Activated B cell treated with CpG ODN at 0.5 μM for 24 hours (primary cell): Measurements from ENCODE around the gene EN2. TPM values are rescaled to one million over a fixed set of nuclear protein-coding genes. Genes with fewer than 3 reads are reported as not detected.

Source experiments
- ATAC-seq: fragments of 200-7000 bp; cut with Tn5 transposase; one replicate; pipeline ENCODE4 v1.10.0; 2021; ENCODE audit warnings: low read depth, mild to moderate bottlenecking, moderate library complexity
- CTCF ChIA-PET: fragments of 350-600 bp; sonication (Branson Sonifier 250); formaldehyde crosslinking; loops from one replicate; lab custom pipeline; 2021; ENCODE audit warnings: antibody characterized with exemption; lab: Charles Lee
- POLR2A ChIA-PET: fragments of 350-600 bp; sonication (Branson Sonifier 250); formaldehyde crosslinking; loops from one replicate; lab custom pipeline; 2021; ENCODE audit warnings: antibody characterized with exemption; lab: Charles Lee
- DNase-seq: peaks from one replicate; pipeline ENCODE4 v3.0.0; 2022
- H3K27ac Mint-ChIP-seq: one replicate; pipeline ENCODE4 v1.8.0; 2020; ENCODE audit warnings: mixed read lengths
- H3K27me3 Mint-ChIP-seq: one replicate; pipeline ENCODE4 v1.8.0; 2021; ENCODE audit warnings: mixed read lengths
- H3K36me3 Mint-ChIP-seq: one replicate; pipeline ENCODE4 v1.8.0; 2021; ENCODE audit warnings: low read depth, mixed read lengths
- H3K4me1 Mint-ChIP-seq: one replicate; pipeline ENCODE4 v1.8.0; 2021; ENCODE audit warnings: mixed read lengths
- H3K4me3 Mint-ChIP-seq: one replicate; pipeline ENCODE4 v1.8.0; 2020; ENCODE audit warnings: mild to moderate bottlenecking, mixed read lengths
- H3K9me3 Mint-ChIP-seq: one replicate; pipeline ENCODE4 v1.8.0; 2020; ENCODE audit warnings: mixed read lengths
- intact Hi-C: fragments of 100-400 bp; cut with micrococcal nuclease; formaldehyde crosslinking; loops from one replicate; pipeline ENCODE4 v1.15.1; 2024
- total RNA-seq: library from RNA; stranded (reverse); gene quantifications from 2 replicates; pipeline ENCODE4 v1.2.3, GENCODE V29; 2022
- TF ChIP-seq, protein P1 (sequence below): fragments of 200-600 bp; IDR thresholded peaks from one replicate; pipeline ENCODE4 v1.8.0; 2022; ENCODE audit warnings: antibody characterized with exemption, mild to moderate bottlenecking

EN2 gene
- total RNA-seq, 1 donor from 2014 or later: not detected

DNA sequence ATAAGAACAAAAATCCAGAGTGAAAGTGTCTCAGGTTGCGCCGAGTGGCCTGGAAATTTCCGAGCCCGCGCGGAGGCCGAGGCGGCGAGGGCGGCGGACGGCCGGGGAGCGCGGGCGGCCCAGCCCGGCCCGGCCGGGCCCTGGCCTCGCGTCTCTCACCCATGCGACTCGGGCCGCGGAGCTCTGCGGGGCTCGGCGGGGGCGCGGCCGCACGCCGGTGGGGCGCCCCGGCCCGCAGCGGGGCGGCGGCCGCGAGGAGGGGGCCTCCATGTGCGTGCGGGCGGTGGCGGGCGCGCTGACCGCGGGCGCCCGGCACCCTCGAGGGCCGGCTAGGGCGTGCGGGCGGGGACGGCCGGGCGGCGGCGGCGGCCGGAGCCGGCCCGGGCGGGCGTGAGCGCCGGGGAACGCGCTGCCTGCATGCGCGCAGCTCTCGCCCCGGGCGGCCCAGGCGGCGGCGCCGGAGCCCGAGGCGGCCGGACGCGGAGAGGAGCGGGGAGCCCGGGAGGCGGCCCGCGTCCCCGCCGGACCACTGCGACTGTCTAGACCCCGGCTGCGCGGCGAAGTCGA is 302 bp upstream of the EN2 start:
- ChIA-PET CTCF (no interaction called here), POLR2A (no interaction called here)
- no peaks in the 10 kb centered on the region for H3K9me3 Mint-ChIP-seq

DNA sequence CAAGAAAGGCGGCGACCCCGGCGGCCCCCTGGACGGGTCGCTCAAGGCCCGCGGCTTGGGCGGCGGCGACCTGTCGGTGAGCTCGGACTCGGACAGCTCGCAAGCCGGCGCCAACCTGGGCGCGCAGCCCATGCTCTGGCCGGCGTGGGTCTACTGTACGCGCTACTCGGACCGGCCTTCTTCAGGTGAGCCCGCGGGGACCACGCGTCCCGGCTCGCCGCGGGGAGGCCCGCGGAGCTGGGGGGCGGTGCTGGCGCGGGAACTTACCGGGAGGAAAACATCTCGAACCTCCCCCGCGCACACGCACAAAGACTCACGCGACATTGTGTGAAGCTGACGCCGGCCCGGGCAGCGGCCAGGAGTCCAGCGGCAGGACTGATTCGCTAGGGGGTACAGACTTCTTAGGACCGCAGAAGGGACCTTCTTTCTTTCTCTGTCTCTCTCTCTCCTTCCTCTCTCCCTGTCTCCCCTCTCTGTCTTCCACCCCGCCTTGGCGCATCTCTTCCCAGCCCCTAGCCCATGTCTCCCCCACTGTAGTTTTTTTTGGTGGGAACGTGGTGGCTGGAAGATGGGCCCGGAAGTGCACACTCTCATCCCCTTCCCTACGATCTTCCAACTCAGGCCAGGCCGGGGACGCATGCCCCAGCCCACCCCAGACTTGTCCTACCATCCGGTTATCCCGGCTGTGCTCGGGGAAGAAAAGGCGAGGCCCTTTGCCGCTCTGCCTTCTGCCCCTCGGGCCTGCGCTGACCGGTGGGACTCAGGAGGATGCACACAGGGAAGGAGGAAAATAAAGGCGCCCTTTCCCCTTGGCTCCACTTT is 1.2 kb downstream of the EN2 start:
- no peak for ATAC-seq
- TF ChIP-seq, protein P1, sequence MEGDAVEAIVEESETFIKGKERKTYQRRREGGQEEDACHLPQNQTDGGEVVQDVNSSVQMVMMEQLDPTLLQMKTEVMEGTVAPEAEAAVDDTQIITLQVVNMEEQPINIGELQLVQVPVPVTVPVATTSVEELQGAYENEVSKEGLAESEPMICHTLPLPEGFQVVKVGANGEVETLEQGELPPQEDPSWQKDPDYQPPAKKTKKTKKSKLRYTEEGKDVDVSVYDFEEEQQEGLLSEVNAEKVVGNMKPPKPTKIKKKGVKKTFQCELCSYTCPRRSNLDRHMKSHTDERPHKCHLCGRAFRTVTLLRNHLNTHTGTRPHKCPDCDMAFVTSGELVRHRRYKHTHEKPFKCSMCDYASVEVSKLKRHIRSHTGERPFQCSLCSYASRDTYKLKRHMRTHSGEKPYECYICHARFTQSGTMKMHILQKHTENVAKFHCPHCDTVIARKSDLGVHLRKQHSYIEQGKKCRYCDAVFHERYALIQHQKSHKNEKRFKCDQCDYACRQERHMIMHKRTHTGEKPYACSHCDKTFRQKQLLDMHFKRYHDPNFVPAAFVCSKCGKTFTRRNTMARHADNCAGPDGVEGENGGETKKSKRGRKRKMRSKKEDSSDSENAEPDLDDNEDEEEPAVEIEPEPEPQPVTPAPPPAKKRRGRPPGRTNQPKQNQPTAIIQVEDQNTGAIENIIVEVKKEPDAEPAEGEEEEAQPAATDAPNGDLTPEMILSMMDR: no peak
- H3K4me1 Mint-ChIP-seq: peaks cover 26% of the 10 kb centered on the region
- intact Hi-C loops: loop anchor here (5.0 kb wide), 2 partner anchors 348 to 1548 kb away; no protein-coding TSS in a partner anchor
- no peaks in the 10 kb centered on the region for H3K9me3 Mint-ChIP-seq
- POLR2A ChIA-PET: no interaction called here
- H3K27ac Mint-ChIP-seq: no peak overlapping the region
- peak overlapping the region; percentile 52 for H3K4me3 Mint-ChIP-seq
- no peak for DNase-seq
- CTCF ChIA-PET: no interaction called here
- no peaks in the 10 kb centered on the region for H3K36me3 Mint-ChIP-seq
- H3K27me3 Mint-ChIP-seq: peaks cover 52% of the 10 kb centered on the region

More for the DNA sequence above, 302 bp upstream of the EN2 start:
- DNase-seq (no peak), ATAC-seq (no peak)
- H3K27me3 Mint-ChIP-seq: peaks cover 50% of the 10 kb centered on the region
- TF ChIP-seq, protein P1: no peak
- H3K4me1 Mint-ChIP-seq: peaks cover 26% of the 10 kb centered on the region
- H3K36me3 Mint-ChIP-seq: no peaks in the 10 kb centered on the region
- intact Hi-C loops: loop anchor here (5.0 kb wide), 2 partner anchors 350 to 1550 kb away; no protein-coding TSS in a partner anchor
- H3K4me3 Mint-ChIP-seq: no peak overlapping the region
- H3K27ac Mint-ChIP-seq: no peak overlapping the region

DNA sequence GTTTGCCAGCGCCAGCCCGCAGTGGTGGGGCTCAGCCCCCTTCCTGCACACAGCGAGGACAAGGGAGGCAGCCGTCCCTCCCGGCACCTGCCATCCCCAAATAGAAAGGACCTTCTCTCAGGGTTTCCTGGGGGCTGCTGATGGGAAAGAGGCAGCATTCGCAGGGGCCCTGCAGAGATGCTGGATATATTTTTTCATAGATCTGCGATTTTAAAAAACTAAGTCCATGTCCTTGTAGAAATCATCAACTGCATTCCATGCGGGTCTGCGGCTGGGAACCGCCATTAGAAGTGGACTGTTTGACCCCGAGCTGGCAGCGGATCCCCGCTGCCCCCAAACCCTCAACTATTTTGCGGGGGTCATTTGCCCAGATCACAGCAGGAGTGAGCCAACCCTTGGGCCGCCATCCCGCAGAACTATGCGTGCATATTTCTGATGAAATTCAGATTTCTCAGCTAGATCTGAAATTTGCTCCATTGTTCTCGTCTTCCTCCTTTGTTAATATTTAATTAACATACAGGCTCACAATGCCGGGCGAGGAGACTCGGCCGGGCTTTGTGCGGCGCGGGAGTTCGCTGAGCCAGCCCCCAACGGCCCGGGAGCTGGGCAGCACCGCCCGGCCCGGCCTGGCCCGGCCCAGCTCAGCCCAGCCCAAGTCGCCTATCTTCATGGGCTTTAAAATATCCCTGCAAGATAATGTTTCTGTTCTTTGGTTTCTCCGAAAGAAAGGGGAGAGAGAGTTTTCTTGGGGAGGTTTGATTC is 2.0 kb downstream of the EN2 start:
- CTCF ChIA-PET: no interaction called here
- ATAC-seq: no peak
- peaks cover 23% of the 10 kb centered on the region for H3K4me1 Mint-ChIP-seq
- no peaks in the 10 kb centered on the region for H3K9me3 Mint-ChIP-seq
- peak overlapping the region; percentile 52 for H3K4me3 Mint-ChIP-seq
- no peak overlapping the region for H3K27ac Mint-ChIP-seq
- POLR2A ChIA-PET: no interaction called here
- no peak for DNase-seq
- TF ChIP-seq, protein P1: no peak
- no peaks in the 10 kb centered on the region for H3K36me3 Mint-ChIP-seq
- H3K27me3 Mint-ChIP-seq: peaks cover 55% of the 10 kb centered on the region
- intact Hi-C loops: loop anchor here (5.0 kb wide), 2 partner anchors 347 to 1547 kb away; no protein-coding TSS in a partner anchor

DNA sequence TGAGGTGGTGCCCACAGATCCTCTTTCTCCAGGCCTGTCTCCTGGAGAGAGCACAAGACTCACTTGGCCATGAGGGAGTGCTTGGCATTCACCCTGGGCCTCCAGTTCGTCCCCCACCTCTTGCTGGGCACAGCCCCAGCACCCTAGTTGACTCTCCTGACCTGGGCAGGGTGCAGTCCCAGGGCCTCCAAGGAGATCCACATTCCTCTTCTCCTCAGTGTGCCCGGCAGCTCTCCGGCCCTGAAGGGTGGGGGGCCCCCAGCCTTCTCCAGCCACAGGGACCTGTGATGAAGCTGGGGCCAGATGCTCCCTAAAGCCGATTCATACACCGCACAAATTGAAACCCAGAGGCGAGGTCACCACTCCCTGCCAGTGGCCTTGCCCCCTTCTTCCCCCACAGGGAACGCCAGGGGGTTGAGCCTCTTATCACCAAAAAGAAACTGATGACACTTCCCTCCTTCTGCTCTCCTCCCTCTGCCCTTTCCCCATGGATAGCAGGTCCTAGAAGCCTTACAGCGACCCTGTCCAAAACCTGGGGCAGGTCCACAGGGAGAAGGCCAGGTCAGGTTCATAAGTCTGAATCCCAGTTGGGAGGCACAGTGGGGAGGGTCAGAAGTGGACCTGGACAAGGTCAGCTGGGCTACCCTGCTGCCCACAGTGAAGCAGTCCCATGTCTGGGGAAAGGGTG is 3.1 kb downstream of the EN2 start:
- Mint-ChIP-seq H3K9me3 (no peaks in the 10 kb centered on the region), H3K27ac (no peak overlapping the region), H3K27me3 (peaks cover 57% of the 10 kb centered on the region), H3K4me3 (no peak overlapping the region), H3K36me3 (no peaks in the 10 kb centered on the region), H3K4me1 (peaks cover 21% of the 10 kb centered on the region)
- CTCF ChIA-PET: no interaction called here
- POLR2A ChIA-PET: no interaction called here
- intact Hi-C loops: no loop called here
- ATAC-seq (no peak), DNase-seq (no peak)
- TF ChIP-seq, protein P1: no peak
